Upper lobe of left lung (tissue), 4 donors: ENCODE data around the gene OTULINL.

Source experiments
- EP300 ChIP-seq, 4 donors: sonication (generic); formaldehyde crosslinking; IDR thresholded peaks; one replicate each; pipeline ENCODE4 v1.5.1; 2017; ENCODE audit warnings: antibody characterized with exemption in 4 of 4, control low read depth in 2 of 4
- POLR2A ChIP-seq, 4 donors: fragments of 450-650 bp; IDR thresholded peaks; one replicate each; pipeline ENCODE4 v1.5.1; 2016 to 2017; ENCODE audit warnings: antibody characterized with exemption in 4 of 4, mild to moderate bottlenecking in 2 of 4

DNA sequence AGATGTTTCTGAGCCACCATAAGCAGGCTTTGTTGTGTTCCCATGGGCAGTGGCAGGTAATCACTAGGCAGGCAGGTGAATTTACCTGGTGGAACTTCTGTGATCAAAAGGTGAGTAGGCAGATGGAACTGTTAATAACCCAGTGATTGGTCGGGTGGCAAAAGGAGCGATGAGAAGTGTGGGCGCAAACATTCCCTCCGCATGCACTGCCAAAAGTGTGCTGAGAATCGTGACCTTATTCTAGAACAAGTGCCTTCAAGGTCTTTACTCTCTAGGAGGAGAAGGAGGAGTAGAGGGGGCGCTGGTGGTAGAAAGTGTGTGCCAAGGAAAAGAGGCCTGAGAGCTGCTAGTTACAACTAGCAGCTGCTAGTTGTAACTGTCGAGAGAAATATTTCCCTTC, 3.3 kb downstream of the OTULINL start:
- TF ChIP-seq POLR2A (IDR thresholded peaks at IDR 0.05) = peak in 1 of 4 donors; percentile 39
- no peak for TF ChIP-seq EP300 (IDR thresholded peaks at IDR 0.05)
